ENCODE data around the gene ANXA2. TPM values are rescaled to one million over a fixed set of nuclear protein-coding genes. Genes with fewer than 3 reads are reported as not detected.

Gene ANXA2
- total RNA-seq, 1 donor from 2014 or later, result 730 TPM

DNA sequence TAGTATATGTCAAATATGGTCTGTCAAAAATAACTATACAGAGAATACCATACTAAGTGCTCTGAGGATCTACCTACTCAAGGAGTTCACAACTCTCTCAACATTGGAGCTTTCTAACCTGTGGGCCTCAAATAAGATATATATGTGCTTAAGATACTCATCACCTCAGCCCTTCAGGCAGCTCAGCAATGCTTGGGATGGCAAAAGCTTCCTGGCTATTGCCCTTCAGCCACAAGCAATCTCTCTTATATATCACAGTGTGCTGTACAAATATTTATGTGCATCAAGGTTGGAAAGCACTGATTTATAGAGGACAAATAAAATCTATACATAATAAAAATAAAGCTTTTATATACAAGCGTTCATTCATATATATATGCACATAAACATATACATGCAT lies 40.9 kb upstream of the ANXA2 start:
- H3K36me3 ChIP-seq, result peaks cover 18 to 24% of the 10 kb centered on the region in 2 donors

DNA sequence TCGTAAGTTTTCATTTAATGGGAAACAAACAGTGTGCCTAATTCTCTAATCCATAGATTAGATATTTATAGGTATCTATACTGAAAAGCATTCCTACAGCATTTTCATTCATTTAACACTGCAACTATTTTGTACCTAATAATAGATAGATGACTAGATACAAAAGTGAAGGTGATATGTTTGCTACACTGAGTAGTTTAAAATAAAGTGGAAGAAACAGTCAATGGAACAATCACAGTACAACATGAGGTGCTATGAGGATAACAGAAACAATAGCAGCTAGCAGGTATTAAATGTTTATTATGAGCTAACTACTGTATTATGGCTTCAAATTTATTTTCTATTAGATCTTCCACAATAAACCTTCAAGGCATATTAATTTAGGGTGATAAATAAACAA lies 31.1 kb upstream of the ANXA2 start:
- DNase-seq (ENCODE audit: low spot score in 2 of 2), result no peak
- Histone ChIP-seq H3K4me1 (peaks cover 3 to 12% of the 10 kb centered on the region in 2 donors), H3K27ac (no peak overlapping the region), H3K27me3 (no peaks in the 10 kb centered on the region), H3K9me3 (no peaks in the 10 kb centered on the region), H3K36me3 (peaks cover 3 to 14% of the 10 kb centered on the region in 2 donors), H3K4me3 (no peak overlapping the region)
- no peak for TF ChIP-seq CTCF (IDR thresholded peaks at IDR 0.05)
- intact Hi-C loops (cut with DNase I), result no loop called here

More for the DNA sequence above, 40.9 kb upstream of the ANXA2 start:
- DNase-seq (ENCODE audit: low spot score in 2 of 2), result no peak
- intact Hi-C loops (cut with DNase I), result no loop called here
- Histone ChIP-seq H3K4me1 (no peaks in the 10 kb centered on the region), H3K27me3 (no peaks in the 10 kb centered on the region), H3K4me3 (no peak overlapping the region), H3K27ac (no peak overlapping the region), H3K9me3 (no peaks in the 10 kb centered on the region)
- TF ChIP-seq CTCF (IDR thresholded peaks at IDR 0.05), result no peak

DNA sequence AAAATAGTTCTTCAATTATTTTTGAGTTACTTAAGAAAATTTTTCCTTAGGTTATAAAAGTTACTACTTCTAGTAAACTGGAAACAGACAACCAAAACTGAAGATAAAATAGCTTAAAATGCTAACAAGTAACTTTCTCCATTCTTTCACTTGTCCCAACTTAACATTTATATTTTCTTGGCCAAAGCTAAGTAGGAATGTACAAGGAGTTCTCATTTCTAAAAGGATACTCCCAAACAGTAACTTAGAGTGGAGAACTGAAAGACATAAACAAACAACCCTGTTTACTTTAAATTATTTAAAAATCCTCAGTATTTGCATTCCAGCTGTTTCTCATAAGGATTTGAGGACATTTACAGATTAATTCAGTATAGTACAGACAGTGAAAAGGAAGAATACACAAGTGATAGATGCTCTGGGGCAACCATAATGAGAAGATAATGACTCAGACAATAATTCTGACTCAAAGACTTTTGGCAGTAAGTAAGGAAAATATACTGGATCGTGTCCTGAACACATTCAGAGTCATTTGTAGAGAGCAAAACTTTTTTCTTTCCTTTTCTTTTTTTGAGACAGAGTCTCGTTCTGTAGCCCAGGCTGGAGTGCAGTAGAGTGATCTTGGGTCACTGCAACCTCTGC lies 29.2 kb upstream of the ANXA2 start:
- intact Hi-C loops (cut with DNase I), result loop anchor here (2.0 kb wide), 1 partner anchor 26 kb away; no protein-coding TSS in a partner anchor
- H3K27me3 ChIP-seq, result no peaks in the 10 kb centered on the region
- no peaks in the 10 kb centered on the region for H3K9me3 ChIP-seq
- DNase-seq (ENCODE audit: low spot score in 2 of 2), result no peak
- peaks cover 3 to 19% of the 10 kb centered on the region in 2 donors for H3K4me1 ChIP-seq
- TF ChIP-seq CTCF (IDR thresholded peaks at IDR 0.05), result no peak
- peak overlapping the region; percentile 63 to 65 for H3K27ac ChIP-seq
- no peak overlapping the region for H3K4me3 ChIP-seq
- peaks cover 3 to 9% of the 10 kb centered on the region in 2 donors for H3K36me3 ChIP-seq

- peaks cover 3 to 23% of the 10 kb centered on the region in 2 donors for H3K4me1 ChIP-seq
- H3K27me3 ChIP-seq, result no peaks in the 10 kb centered on the region
Observed at GRCh38 chr15:60425461-60425860, 27.7 kb upstream of the ANXA2 start.

GRCh38 chr15:60424006-60424405 lies 26.2 kb upstream of the ANXA2 start:
- no peaks in the 10 kb centered on the region for H3K27me3 ChIP-seq
- no peak overlapping the region for H3K4me3 ChIP-seq
- H3K4me1 ChIP-seq, result peaks cover 3 to 28% of the 10 kb centered on the region in 2 donors
- intact Hi-C loops (cut with DNase I), result no loop called here
- no peaks in the 10 kb centered on the region for H3K36me3 ChIP-seq
- no peak for TF ChIP-seq CTCF (IDR thresholded peaks at IDR 0.05)
- no peaks in the 10 kb centered on the region for H3K9me3 ChIP-seq
- H3K27ac ChIP-seq, result peak overlapping the region in 1 of 2 donors; percentile 46
- DNase-seq (ENCODE audit: low spot score in 2 of 2), result no peak

More at GRCh38 chr15:60425461-60425860, 27.7 kb upstream of the ANXA2 start:
- no peak for TF ChIP-seq CTCF (IDR thresholded peaks at IDR 0.05)
- Histone ChIP-seq H3K36me3 (no peaks in the 10 kb centered on the region), H3K9me3 (no peaks in the 10 kb centered on the region), H3K4me3 (no peak overlapping the region), H3K27ac (no peak overlapping the region)
- intact Hi-C loops (cut with DNase I), result no loop called here
- no peak for DNase-seq (ENCODE audit: low spot score in 2 of 2)
